HG03103 (cell line): ENCODE results near the gene FRMD4B.
A peak's percentile ranks its signal among the peaks of the same experiment; 100 is the strongest.
"Not testable (repeated sequence)": the region's sequence is repeated elsewhere in the genome, so short reads cannot be mapped to it uniquely, and the experiment has no call there.

ENCODE experiments used
- ATAC-seq: cut with Tn5 transposase; IDR thresholded peaks from one replicate; pipeline ENCODE4 v1.9.1; 2021; ENCODE audit warnings: low read depth; ENCODE audit not compliant: unreplicated experiment

FRMD4B gene

GRCh38 chr3:69325151-69325550 is 60.7 kb downstream of the FRMD4B start:
- no peak for ATAC-seq

DNA sequence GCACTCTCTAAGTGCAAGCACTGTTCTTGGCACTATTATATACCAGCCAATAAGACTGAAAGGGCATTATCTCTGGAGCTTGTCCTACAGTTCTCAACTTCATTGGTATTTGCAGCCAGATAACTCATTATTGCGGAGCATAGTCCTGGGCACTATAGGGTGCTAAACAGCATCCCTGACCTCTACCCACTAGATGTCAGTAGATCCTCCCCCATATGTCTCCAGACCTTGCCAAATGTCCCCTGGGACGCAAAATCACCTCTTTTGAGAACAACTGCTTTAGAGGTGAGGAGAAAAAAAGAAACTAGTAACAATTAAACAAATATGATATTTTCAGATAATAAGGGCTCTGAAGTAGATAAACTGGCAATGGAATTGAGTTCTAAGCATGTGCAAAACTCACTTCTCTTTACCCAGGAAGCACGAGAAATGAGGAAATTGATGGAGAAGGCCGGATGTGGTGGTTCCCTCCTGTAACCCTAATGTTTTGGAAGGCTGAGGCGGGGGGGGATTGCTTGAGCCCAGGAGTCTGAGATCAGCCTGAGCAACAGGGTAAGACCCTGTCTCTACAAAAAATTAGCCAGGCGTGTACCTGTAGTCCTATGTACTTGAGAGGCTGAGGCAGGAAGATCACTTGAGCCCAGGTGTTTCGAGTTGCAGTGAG is 61.4 kb downstream of the FRMD4B start:
- peak; percentile 44 for ATAC-seq

DNA sequence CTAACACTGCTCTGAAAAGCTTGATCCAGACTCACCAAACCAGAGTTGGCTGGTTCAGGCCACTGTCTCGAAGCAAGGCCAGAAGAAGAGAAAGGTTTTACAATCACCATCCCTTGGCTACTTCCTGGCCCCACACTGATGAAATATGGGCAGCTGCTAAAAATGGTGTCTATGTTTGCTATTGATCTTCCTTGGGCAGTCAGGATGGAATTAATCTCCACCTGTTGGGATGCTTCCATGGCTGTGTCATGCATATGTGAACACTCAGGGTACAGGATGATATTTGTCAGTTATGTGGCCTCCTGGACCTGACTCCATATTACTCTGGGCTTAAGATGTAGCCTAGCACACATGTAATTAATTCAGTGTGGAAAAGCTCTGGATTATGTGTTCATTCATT is 61.9 kb downstream of the FRMD4B start:
- ATAC-seq = no peak

- not testable (repeated sequence) for ATAC-seq
These were observed 63.4 kb downstream of the FRMD4B start for GRCh38 chr3:69322512-69322911.

DNA sequence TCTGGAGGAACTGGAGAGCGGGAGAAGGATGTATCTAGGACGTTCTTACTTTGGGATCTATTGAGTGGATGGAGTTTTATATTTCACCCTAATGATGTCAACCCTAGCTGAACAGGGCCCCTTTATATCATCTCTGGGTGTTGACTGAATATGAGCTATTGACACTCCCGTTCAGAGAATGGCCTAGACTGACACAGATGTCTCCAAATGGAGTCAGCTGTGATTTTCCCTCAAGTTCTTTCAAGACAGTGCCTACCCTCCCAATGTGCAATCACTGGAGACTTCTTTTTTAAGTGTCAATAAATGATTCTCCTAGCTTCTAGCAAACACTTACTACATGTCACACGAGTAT is 63.8 kb downstream of the FRMD4B start:
- ATAC-seq = no peak

DNA sequence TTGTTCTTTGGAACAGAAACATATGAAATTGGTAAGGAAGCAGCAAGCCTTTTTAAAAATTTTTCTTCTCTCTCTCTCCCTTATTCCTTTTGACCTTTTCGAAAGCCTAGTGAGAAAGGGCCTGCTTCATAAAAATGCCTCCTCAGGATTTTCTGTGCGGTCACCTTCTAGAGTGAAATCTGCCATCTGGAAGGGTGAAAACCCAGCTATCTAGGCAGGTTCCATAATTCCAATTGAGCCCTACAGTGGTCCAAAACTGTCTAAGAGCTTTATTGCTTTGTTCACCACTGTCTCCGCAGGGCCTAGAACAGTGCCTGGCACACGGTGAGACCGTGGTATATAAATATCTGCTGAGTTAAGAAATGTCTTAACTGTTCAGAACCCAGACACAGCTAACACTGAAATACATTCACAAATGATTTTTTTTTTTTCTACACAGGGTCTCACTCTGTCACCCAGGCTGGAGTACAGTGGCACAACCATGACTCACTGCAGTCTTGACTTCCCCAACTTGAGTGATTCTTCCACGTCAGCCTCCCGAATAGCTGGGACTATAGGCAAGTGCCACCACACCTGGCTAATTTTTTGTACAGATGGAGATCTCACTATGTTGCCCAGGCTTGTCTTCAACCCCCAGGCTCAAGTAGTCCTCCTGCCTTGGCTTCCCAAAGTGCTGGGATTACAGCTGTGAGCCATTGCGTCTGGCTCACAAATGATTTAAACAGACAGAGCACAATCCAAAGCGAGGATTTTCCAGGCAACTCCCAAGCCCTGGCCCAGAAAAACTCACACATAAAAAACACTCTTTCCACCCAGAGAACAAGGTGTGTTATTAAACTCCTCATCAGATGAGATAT is 64.4 kb downstream of the FRMD4B start:
- ATAC-seq = no peak

GRCh38 chr3:69320871-69321271 is 65.0 kb downstream of the FRMD4B start:
- peak; percentile 52 for ATAC-seq

DNA sequence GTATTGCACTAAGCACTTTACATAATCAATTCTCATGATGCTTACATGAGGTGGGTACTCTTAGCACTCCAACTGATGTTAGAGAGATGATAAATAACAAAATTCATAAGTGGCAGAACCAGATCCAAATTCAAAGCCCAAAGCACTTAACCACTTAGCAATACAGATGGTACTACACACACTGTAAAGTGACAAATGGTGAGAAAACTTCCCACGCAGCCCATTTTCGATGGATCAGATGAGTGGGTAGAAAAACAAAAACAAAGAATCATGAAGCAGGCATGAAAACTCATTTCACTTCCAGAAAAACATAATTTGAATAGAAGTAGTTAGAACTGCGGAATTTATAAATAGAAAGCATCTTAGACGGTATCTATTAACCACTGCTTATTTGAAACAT is 66.2 kb downstream of the FRMD4B start:
- ATAC-seq = no peak

- ATAC-seq = no peak
These were observed 67.5 kb downstream of the FRMD4B start for GRCh38 chr3:69318410-69318809.

GRCh38 chr3:69313251-69313650 is 72.6 kb downstream of the FRMD4B start:
- ATAC-seq = no peak

DNA sequence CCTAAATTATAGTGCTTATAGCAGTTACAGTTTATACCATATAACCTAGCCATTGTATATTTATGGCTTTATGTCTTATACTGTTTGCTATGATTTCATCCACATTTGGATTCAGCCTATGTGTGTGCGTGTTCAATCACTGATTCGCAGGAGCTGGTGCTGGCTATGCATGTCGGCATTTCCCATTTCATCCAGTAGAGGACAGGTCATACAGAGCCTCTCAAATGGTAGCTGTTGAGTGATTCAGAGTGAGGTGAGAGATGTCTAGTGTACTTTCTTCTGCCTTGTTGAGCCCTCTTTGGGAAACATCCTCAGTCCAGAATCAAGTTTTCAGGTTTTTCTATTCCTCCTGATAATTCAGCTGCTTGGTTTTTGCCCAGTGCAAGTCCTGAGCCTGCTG is 76.1 kb downstream of the FRMD4B start:
- no peak for ATAC-seq

- peak; percentile 98 for ATAC-seq
These were observed 79.4 kb downstream of the FRMD4B start for GRCh38 chr3:69306239-69307185.

DNA sequence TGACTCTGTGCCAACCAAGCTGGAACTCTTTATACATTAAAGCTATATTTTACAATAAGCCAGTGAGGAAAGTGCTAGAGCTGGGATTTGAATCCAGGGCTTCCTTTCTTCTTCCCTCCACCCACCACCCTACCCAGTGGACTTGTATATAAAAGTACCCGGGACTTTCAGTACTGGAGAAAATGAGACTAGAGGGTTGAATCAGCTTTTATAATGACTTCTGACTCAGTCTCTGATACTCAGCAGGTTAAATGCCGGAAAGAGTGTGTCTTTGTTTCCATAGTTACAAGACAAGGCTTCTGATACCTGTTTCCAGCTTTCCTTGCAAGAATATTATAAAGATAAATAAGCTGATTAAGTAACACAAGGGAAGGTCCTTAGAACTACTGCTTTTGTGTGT is 80.9 kb downstream of the FRMD4B start:
- no peak for ATAC-seq

DNA sequence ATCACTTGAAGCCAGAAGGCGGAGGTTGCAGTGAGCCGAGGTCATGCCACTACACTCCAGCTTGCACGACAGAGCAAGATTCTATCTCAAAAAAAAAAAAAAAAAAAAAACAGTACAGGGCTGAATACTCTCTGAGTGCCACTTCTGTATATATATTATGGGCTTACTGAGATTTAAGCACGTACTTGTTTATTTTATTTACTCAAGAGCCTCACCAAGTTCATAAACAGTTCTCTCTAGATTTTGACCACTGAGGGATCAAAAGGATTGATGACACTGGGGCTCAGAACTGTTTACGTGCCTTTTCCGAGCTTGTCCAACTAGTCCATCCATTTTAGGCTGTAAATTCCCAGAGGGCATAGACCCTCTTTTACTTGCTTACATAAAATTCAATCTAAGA is 81.5 kb downstream of the FRMD4B start:
- no peak for ATAC-seq

GRCh38 chr3:69300296-69300695 is 85.6 kb downstream of the FRMD4B start:
- ATAC-seq = no peak

- no peak for ATAC-seq
These were observed 86.5 kb downstream of the FRMD4B start for GRCh38 chr3:69299344-69299743.

DNA sequence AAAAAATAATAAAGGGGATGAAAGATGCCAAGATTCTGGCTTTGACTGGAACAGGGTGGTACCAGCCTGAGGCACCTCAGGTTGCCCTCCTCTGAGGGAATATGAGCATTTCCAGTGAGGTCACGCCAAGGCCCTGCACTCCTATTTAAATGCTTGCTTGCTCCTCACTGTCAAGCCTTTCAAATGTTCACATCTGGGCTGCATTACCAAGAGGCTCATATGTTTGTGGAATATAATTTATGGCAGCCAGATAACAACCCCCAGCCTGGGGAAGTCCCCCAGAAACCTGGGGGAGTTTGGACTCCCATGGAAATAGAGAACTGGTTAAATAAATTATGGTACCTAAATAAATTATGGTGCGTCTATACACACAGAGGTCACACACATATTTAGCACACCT is 88.4 kb downstream of the FRMD4B start:
- ATAC-seq = no peak

- ATAC-seq = no peak
These were observed 88.9 kb downstream of the FRMD4B start for GRCh38 chr3:69296995-69297394.

DNA sequence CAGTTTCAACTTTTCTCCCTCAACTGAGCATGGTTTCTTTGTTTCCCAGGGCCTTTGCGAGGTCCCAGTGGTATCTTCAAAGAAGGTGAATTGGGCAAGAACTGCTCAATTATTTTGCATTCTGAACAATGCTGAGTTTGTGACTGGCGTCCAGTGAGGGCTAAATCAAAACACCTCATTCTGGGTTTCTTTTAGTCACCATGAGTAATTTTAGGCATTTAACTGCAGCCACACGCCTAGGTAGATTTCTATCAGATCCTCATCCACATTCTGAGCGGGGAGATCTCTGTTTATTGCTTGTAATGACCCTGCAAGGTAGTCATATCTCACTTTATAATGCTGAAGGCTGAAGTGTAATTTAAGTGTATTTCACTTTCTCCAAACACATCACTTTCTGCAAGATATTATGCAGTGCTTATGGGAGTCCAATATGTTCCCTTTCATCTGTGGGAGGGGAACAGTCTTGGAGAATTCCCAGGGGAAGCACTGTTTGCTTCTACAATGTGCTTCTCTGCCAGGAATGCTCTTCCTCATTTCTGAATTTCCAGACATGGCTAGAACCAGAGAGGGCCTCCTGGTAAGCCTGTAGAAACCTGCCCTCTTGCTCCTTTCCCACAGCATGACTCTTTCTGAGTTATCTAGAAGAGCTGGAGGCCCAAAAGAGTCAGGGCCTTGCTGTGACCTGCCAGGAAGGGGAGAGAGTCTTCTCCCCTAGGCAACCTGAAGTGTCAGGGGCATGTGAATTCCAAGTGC is 91.7 kb downstream of the FRMD4B start:
- ATAC-seq = no peak

GRCh38 chr3:69292959-69293574 is 92.8 kb downstream of the FRMD4B start:
- no peak for ATAC-seq
